SK-N-MC (cell line): ENCODE data around the gene CYBB.

Experiments used
- EZH2 ChIP-seq: fragments of 200-600 bp; sonication (generic); IDR thresholded peaks from one replicate; pipeline ENCODE4 v1.6.1; 2017; ENCODE audit warnings: antibody characterized with exemption
- POLR2AphosphoS5 ChIP-seq: IDR thresholded peaks from 2 replicates; pipeline ENCODE4 v1.6.1; 2012; ENCODE audit warnings: mild to moderate bottlenecking, low read depth, low read length, borderline replicate concordance

- TF ChIP-seq POLR2AphosphoS5 (no peak), EZH2 (no peak)
Observed at GRCh38 chrX:37763400-37763799, 16.5 kb upstream of the CYBB start.
